SKM-1 (cell line): ENCODE data around the gene PHLDB2.

Source experiments
- DNase-seq: peaks from one replicate; lab custom pipeline; 2025; ENCODE audit not compliant: unreplicated experiment; lab: John Stamatoyannopoulos, UW

PHLDB2 gene

GRCh38 chr3:111850537-111850936 lies 8.5 kb upstream of the PHLDB2 start:
- DNase-seq = no peak

- DNase-seq = no peak
These were observed 7.5 kb upstream of the PHLDB2 start for GRCh38 chr3:111851511-111851954.

DNA sequence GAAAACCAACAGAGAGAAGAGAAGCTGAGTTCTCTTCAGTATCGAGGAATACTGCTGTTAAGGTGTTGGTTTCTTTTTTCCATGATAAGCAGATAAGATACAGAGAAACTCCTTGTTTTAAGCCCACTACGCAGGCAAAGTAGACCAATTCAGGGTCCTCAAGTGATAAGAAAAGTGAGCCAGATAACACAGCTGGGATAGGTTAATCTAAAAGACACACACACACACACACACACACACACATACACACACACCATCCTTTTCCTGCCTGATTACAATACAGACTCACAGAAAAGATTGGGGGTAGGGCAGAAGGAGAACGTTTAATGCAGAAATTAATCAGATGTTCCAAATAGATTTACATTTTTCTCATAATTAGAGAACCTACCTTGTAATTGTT lies 6.5 kb upstream of the PHLDB2 start:
- DNase-seq = no peak

GRCh38 chr3:111853068-111853467 lies 6.0 kb upstream of the PHLDB2 start:
- no peak for DNase-seq

- DNase-seq = no peak
These were observed 4.1 kb upstream of the PHLDB2 start for GRCh38 chr3:111854990-111855389.

- no peak for DNase-seq
These were observed 2.6 kb upstream of the PHLDB2 start for GRCh38 chr3:111856501-111856900.

GRCh38 chr3:111857474-111857873 lies 1.6 kb upstream of the PHLDB2 start:
- DNase-seq = no peak

DNA sequence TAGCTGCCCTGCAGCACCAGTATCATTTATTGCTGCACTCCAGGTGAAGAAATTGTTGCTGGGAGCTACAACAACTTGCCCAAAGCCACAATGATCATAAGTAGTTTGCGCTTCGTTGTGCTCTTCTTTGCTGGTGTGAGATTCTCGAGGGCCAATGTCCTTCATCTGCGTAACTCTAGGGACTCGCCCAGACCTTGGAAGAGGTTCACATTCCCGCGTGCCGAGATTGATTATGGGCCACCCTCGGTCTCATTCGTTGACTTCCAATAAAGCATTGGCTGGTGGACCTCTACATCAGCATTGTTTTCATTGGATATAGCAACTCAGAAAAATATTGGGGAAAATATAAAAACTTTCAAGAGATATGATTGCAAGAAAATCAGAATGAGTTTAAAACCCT lies 423 bp upstream of the PHLDB2 start:
- no peak for DNase-seq

- DNase-seq = peak; percentile 4
These were observed 1.2 kb downstream of the PHLDB2 start for GRCh38 chr3:111859974-111860859.

DNA sequence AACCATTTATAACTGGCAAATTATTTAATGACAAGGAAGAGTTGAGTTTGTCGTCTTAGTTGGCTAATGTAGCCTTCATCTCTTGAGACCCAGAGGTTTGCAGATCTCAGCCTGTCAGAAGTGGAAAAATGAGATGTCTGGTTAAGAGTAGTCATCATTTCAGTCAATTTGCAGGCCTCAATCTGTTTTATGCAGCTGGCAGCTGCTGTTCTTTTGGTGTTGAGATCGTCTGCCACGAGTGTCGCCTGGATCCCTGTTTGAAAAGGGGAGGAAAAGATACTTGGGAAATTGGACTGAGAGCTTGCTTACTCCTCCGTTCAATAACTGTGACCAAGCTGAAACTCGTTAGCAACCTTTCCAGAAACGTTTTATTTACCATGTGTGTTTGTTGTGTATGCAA lies 2.3 kb downstream of the PHLDB2 start:
- no peak for DNase-seq

DNA sequence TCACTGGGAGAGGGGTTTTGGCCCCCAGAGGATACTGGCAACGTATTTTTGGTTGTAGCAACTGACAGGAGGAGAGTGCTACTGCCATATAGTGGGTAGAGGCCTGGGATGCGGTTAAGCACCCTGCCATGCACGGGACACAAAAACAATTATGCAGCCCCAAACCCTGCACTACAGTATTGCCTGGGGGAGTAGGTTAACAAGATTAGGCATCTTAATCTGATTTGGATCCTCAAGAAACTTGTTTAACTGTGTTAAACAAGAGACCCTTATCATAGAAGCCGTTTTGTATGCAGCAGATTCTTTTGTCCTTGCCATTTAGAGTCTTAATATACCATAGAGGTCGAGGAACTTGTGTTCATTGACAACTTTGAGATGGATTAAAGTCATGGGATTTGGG lies 3.4 kb downstream of the PHLDB2 start:
- no peak for DNase-seq

DNA sequence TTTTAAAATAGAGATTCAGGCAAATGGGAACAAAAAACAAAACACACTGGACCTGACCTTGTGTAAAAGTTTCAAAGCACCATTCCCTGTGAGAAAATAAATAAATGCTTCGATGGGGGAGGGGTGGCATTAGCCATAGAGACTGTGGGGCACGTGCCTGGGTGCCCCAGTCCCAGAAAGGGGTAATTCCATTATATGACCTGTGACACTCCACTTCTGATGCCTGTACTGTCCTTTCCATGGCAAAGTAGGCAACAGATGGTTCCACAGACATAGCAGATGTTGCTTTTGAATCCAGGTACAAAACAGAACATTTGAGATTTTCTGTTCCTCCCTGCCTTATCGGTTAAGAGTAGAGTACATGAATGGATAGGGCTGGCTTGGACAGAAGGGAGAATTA lies 3.9 kb downstream of the PHLDB2 start:
- no peak for DNase-seq

GRCh38 chr3:111863942-111864694 lies 5.1 kb downstream of the PHLDB2 start:
- no peak for DNase-seq

GRCh38 chr3:111864821-111865656 lies 6.0 kb downstream of the PHLDB2 start:
- no peak for DNase-seq

DNA sequence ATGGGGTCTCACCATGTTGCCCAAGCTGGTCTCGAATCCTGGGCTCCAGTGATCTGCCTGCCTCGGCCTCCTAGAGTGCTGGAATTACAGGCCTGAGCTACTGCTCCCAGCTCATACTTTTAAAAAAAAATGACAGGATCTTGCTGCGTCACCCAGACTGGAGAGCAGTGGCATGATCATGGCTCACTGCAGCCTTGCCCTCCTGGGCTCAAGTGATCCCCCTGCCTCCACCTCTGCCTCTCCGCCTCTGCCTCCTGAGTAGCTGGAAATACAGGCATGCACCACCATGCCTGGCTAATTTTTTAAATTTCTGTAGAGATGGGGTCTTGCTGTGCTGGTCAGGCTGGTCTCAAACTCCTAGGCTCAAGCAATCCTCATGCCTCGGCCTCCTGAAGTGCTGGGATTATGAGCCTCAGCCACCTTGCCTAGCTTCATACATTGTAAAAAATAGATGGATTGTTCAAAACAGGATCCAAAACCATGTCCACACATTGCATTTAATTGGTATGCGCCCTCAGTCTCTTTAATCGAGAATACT lies 8.9 kb downstream of the PHLDB2 start:
- no peak for DNase-seq

DNA sequence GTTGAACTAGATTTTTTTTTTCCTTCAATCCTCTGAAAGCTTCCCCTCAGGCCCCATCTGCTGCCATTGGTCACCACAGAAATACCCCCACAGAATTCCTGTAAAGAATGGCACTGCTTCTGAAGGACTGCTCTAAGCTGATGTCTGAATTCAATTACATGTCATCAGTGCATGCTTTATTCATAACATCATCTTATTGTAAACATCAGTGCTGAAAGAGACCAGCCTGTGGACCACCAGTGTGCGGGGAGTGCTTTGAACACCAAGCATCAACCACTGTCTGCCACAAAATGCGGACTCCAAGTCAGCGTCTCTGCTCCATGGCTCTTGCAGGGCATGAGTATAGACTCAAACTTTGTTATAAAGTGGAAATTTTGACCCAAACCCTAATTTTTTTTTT lies 11.6 kb downstream of the PHLDB2 start:
- no peak for DNase-seq

DNA sequence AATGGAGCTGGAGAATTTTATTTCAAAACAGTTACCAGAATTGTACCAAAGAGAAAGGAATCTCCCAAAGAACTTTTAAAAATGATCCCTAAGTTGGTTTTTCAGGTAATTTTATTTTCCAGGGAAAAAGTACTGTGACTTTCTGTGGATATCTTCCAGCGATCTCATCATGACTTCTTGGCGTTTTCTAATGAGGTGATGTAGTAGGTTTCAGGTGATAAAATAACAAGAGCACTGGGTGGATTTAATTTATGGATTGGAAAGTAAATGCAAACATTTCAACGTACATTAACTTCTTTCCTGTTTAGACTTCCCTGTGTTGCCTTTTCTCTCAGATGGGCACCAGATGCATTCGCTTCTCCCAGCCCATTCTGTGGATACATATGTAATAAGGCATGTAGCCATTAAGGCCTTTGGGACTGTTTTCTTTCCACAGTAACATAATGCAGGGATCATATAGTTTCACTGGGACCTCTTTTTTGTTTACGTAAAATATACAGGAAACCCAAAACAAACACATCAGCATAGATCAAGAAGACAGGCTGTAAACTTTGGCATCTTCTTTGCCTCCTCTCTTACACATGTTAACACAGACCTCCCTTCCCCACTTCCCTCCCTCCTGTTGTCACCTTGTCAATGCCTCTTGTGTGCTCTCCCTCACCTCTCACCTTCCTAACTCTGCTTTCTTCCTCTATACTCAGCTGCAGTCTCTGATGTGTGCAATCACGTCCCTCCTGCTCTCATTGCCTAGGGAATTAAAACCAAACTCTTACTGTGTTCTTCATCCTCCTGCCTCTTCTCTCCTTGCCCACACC lies 13.0 kb downstream of the PHLDB2 start:
- no peak for DNase-seq

DNA sequence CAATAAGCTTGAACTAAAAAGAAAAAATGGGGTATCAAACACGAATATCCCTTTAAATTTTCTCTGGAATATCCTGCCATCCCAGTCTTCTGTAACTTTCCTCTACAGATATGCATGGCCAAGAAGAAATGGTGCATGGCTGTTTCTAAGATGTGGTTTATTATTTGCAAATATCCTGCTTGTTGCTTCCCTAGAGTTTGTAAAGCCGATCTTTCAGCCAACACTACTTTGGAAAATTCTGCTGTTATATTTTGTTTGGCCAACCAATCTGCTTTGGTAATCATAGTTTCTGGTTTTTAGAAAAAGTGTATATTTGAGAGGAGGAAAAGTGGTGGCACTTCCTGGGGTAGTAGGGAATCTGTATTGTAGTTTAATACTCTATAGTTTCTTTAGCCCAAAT lies 13.9 kb downstream of the PHLDB2 start:
- DNase-seq = no peak

DNA sequence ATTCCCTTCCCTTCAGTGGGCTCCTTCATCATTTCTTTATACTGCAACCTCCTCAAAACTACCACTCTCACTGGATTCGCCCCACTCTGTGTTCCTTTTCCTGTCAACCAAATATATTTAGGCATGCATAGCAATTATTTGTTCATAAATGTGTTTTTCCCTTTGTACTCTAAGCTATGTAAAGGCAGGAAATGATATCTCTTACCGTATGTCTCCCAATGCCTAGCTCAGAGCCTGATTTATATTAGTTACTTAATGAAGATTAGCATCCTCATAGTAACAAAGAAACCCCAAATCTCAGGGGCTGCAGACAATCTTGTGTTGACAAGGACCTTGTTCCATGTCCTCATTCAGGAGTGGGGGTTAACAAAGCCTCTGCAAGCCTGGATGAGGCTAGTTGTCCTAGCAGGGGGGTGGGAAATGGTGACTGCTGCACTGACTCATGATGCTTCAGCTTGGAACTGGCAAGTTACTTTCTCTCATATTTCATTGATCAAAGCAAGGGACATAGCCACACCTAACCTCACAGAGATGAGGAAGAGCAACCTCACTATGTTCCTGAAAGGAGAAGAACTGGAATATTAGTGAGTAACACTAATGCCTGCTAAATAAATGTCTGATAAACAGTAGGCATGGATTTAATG lies 15.2 kb downstream of the PHLDB2 start:
- no peak for DNase-seq

DNA sequence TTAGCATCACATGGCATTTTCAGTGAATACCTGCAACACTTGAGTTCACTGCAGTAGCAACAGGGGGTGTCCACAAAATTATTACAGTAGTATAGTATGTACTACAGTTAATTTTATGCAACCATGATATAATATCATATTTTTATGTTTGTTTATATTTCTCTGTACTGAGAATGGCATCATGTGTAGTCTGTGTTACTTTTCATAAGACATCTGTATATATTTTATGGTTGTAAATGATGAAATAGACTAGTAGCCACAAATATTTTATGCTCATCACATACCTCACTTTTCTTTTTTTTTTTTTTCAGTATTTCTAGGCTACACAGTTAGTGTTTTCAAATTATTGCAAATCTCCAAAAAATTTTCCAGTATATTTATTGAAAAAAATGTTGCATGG lies 22.4 kb downstream of the PHLDB2 start:
- DNase-seq = no peak
